Umbilical cord (tissue), 2 donors: Measurements from ENCODE around the gene ATAD3B. TPM values are rescaled to one million over a fixed set of nuclear protein-coding genes. Genes with fewer than 3 reads are reported as not detected.
"Not testable (repeated sequence)": the region's sequence is repeated elsewhere in the genome, so short reads cannot be mapped to it uniquely, and the experiment has no call there.

Experiments used
- DNase-seq: peaks from one replicate; pipeline ENCODE4 v3.0.0-alpha.2; 2015; ENCODE audit warnings: low spot score
- total RNA-seq: library from RNA; depleted of rRNA; stranded (reverse); fragments of >200 nt; gene quantifications from one replicate; pipeline ENCODE4 v1.2.3, GENCODE V29; 2014; ENCODE audit warnings: low replicate concordance; ENCODE audit not compliant: insufficient read depth

The ATAD3B gene
- total RNA-seq, 1 donor from 2014 or later = 8.2 TPM

DNA sequence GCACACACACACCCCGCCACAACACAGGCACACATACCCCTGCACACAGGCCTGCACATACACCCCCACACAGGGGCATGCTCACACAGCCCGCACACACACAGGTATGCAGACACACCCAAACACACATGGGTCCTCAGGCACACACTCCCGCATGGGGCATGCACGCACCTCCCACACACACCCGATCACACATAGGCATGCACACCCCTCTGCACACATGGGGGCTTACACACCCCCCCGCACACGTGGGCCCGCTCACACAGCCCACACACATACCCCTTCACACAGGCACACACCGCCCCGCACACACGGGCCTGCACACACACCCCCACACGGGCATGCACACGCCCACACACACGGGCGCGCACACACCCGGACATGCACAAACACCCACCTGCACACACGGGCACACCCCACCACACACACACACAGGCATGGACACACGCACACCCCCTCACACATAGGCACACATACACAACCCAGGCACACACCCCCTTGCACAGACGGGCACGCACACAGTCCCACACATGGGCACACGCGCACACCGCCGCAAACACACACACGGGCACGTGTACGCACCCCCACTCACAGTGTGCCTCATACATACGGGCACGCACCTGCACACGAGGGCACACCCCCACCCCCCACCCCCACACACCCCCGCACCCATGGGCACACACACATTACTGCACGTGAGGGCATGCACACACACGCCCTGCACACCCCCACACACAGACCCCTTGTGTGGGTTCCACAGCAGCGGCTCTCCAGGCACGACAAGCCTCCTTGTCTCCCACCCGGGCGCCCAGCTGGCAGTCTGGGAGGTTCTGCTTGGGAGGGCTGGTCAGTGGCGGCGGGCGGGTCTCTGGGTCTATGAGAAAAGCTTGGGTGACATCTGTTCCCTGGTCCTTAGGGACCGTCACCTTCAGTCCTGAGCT lies 8.3 kb downstream of the ATAD3B start:
- no peak for DNase-seq

DNA sequence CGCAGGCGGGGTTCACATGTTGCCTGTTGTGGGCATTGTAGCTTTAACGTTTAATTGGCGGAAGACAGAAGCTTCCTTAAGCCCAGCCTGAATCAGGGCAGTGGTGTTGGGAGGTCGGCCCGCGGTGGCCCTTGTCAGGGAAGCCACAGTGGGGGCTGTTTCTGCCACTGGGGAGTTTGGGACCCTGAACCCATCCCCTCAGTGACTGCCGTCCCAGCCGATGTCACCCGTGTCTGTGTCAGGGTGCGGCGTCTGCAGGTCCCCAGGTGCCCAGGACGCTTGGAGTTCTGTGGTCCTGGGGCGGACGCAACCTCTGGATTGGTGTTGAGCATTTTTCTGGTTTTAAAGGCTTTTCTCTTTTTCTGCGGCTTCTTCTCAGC lies 8.9 kb downstream of the ATAD3B start:
- DNase-seq = not testable (repeated sequence)

DNA sequence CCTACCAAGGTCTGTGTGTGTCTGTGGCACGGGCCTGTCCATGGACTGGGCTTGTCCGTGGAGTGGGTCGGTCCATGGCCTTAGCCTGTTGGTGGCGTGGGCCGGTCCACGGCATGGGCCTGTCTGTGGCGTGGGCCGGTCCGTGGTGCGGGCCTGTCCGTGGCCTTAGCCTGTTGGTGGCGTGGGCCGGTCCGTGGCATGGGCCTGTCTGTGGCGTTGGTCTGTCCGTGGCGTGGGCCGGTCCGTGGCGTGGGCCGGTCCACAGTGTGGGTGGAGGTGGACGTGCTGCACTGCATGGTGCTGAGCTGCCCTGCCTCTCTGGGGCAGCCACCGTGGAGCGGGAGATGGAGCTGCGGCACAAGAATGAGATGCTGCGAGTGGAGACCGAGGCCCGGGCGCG lies 10.2 kb downstream of the ATAD3B start:
- DNase-seq = not testable (repeated sequence)

GRCh38 chr1:1482856-1483255 lies 11.3 kb downstream of the ATAD3B start:
- no peak for DNase-seq

- DNase-seq = no peak
Measured at GRCh38 chr1:1483714-1484113, 12.1 kb downstream of the ATAD3B start.

DNA sequence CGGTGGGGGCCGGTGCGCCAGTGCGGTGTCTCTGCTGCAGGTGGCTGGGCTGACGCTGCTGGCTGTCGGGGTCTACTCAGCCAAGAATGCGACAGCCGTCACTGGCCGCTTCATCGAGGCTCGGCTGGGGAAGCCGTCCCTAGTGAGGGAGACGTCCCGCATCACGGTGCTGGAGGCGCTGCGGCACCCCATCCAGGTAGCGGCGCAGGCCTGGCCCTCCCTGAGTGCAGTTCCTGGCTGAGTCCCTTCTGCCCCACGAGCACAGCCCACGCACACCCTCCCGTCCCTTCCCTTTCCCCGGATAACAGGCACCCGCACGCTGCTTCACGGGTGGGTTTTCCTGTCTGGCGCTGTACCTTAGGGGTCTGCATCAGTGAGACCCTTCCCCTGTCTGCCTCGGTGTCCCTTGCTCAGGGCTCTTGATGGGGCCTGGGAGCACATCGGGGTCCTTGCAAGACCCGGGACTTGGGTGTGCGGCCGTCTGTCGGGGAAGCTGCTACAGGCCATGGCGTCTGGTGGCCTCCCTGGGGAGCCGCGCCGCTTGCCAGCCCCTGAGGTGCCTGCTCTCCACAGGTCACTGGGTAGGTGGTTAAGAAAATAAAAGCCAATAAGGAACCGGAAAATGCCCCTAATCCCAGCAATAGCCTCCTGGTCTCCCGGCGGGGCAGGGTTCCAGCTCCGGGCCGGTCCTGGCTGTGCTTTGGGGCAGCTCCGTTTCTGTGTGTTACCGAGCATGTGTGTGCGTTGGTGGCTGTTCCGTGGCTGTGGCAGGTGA lies 13.6 kb downstream of the ATAD3B start:
- not testable (repeated sequence) for DNase-seq

DNA sequence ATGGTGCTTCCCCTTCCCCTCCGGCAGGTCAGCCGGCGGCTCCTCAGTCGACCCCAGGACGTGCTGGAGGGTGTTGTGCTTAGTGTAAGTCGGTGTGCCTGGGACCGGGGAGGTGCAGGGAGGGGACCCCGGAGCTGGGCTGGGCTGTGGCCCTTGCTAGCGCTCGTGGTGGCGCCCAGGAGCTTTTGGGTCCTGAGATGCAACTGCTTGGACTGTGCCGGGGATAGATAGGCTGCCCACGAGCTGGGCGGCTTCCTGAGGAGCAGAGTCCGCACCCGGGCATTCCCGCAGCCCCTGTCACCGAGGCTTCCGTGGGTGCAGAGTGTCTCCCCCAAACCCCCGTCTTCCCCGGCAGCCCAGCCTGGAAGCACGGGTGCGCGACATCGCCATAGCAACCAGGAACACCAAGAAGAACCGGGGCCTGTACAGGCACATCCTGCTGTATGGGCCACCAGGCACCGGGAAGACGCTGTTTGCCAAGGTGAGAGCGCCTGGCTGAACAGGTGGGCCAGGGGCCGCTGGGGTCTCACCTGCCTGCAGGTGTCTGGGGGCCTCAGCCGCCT lies 14.3 kb downstream of the ATAD3B start:
- DNase-seq = not testable (repeated sequence)

- DNase-seq = no peak
Measured at GRCh38 chr1:1487701-1488100, 16.1 kb downstream of the ATAD3B start.

- DNase-seq = no peak
Measured at GRCh38 chr1:1489231-1489630, 17.7 kb downstream of the ATAD3B start.

DNA sequence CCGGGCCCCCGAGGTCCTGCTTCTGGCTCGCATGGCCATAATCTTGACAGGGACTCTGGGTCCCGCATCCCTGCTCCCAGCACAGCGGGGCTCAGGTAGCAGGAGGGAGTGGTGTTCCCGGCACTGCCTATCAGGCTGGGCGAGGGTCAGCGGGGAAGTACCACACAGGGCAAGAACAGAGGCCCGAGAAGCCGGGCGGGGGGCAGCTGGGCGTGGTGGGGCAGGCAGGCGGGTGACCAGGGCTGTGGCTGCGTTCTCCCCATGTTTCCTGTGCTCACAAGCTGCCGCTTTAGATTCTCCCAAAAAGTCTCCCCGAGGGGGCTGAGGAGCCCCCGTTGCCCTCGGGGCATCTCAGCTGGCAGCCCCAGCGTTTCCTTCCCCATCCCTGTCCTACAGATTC lies 18.3 kb downstream of the ATAD3B start:
- DNase-seq = no peak

DNA sequence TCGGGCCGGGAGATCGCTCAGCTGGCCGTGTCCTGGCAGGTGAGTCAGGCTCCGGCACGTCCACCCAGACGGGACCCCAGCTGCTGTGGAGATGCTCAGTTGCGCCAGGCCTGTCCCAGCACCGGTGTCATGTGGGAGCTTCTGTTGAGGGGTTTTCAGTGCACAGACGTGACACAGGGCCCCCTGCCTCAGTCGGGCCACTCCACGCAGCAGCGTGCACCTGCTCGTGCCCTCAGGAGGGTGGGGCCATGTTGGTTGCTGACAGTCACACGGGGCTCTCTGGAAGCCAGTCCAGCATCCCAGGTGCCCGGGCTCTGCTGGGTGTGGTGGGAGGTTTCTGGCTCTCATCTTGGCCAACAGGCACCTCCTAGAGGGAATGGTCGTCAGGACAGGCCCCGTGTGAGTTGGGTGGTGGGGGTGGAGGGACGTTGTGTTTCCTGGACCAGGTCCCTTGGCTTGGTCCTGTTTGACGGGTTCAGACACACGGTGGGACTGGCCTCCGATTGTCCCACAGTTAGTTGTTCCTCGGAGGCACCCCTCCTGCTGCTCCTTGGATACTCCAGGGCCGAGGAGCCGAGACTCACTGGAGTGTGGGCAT lies 19.2 kb downstream of the ATAD3B start:
- no peak for DNase-seq

- no peak for DNase-seq
Measured at GRCh38 chr1:1491601-1492000, 20.0 kb downstream of the ATAD3B start.

DNA sequence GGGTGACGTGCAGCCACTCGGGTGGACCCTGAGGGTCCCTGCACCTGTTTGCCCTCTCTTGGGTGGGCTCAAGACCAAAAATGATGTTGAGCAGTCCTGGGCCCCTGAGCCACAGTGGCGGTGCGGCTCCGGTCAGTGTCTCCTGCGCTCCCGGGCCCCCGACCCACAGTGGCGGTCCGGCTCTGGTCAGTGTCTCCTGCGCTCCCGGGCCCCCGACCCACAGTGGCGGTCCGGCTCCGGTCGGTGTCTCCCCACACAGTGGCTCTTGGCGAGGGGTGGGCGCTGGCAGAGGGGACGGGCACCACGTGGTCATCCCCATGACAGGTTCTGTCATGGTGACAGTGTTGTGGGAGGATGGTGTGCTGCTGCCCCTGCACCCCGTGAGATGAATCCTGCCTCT lies 22.7 kb downstream of the ATAD3B start:
- DNase-seq = not testable (repeated sequence)

- not testable (repeated sequence) for DNase-seq
Measured at GRCh38 chr1:1495461-1495975, 24.0 kb downstream of the ATAD3B start.

DNA sequence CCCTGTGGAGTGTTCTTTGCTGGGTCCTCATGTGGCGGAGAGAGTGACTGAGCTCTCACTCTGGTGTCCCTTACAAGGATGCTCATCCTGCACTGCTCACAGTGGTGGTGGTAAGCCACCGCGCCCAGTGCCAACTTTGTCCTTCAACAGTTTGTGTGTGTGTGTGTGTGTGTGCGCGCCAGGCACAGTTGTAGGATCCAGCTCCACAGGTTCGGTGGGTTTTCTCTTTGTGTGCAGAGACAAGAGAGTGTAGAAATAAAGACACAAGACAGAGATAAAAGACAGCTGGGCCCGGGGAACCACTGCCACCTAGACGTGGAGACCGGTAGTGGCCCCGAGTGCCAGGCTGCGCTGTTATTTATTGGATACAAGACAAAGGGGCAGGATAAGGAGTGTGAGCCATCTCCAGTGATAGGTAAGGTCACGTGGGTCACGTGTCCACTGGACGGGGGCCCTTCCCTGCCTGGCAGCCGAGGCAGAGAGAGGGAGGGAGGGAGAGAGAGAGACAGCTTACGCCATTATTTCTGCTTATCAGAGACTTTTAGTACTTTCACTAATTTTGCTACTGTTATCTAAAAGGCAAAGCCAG lies 33.3 kb downstream of the ATAD3B start:
- peak; percentile 75 for DNase-seq

DNA sequence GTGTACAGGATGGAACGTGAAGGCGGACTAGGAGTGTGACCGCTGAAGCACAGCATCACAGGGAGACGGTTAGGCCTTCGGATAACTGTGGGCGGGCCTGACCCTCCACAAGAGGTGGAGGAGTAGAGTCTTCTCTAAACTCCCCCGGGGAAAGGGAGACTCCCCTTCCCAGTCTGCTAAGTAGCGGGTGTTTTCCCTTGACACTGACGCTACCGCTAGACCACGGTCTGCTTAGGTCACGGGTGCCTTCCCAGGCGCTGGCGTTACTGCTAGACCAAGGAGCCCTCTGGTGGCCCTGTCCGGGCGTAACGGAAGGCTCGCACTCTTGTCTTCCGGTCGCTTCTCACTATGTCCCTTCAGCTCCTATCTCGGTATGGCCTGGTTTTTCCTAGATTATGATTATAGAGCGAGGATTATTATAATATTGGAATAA lies 33.8 kb downstream of the ATAD3B start:
- peak; percentile 10 for DNase-seq

- DNase-seq = not testable (repeated sequence)
Measured at GRCh38 chr1:1505801-1506200, 34.2 kb downstream of the ATAD3B start.

- DNase-seq = no peak
Measured at GRCh38 chr1:1507305-1507704, 35.7 kb downstream of the ATAD3B start.

DNA sequence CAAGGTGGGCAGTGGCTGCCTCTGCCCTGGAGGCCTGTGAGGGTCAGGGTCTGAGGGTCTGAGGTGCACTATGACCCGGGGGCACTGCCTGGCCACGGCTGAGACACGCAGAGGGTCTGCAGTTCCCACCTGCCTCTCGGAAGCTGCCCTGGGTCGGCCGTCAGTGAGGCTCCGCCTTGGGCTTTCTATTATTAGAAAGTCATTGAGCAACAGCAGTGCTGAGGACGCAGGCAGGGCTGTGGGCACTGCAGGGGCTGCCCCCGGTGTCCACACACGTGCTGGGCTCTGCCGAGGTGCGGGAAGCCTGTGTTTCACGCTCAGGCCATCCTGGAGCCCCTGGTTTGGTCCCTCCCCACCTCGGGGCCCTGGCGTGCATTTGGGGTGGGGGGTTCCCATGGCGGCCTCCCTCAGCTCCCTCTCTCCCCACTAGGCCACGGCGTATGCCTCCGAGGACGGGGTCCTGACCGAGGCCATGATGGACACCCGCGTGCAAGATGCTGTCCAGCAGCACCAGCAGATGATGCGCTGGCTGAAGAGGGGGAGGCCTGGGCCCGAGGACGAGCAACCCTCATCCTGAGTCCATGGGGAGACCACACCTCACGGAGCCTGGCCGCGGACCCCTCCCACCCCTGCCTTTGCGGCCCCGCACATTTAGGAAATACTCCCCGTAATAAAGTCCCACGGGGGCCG lies 37.4 kb downstream of the ATAD3B start:
- DNase-seq = not testable (repeated sequence)

GRCh38 chr1:1509465-1509850 lies 37.9 kb downstream of the ATAD3B start:
- not testable (repeated sequence) for DNase-seq
